Choroid plexus epithelial cell (primary cell): ENCODE results near the gene CA5A.
"Not testable (repeated sequence)": the region's sequence is repeated elsewhere in the genome, so short reads cannot be mapped to it uniquely, and the experiment has no call there.

Source experiments
- DNase-seq: peaks from one replicate; pipeline ENCODE4 v3.0.0-alpha.2; 2010; ENCODE audit warnings: low read depth
- H3K4me3 ChIP-seq: 2 replicates; pipeline ENCODE4 v1.5.1; 2011; ENCODE audit warnings: low read depth, mild to moderate bottlenecking, control low read depth, low read length, moderate library complexity
- CTCF ChIP-seq: conservative IDR thresholded peaks from 2 replicates; pipeline ENCODE4 v1.5.1; 2011; ENCODE audit warnings: low read depth, mild to moderate bottlenecking, control low read depth, inconsistent platforms, low read length, moderate library complexity

CA5A gene

GRCh38 chr16:87918338-87918737, 18.0 kb downstream of the CA5A start:
- no peak overlapping the region for H3K4me3 ChIP-seq
- DNase-seq = no peak
- no peak for TF ChIP-seq CTCF

- no peak overlapping the region for H3K4me3 ChIP-seq
- DNase-seq = no peak
- no peak for TF ChIP-seq CTCF
Observed at GRCh38 chr16:87917503-87917902, 18.8 kb downstream of the CA5A start.

- no peak for DNase-seq
- no peak for TF ChIP-seq CTCF
- H3K4me3 ChIP-seq = no peak overlapping the region
Observed at GRCh38 chr16:87914812-87915211, 21.5 kb downstream of the CA5A start.

GRCh38 chr16:87914021-87914725, 22.2 kb downstream of the CA5A start:
- H3K4me3 ChIP-seq, DNase-seq: not testable (repeated sequence)

- H3K4me3 ChIP-seq, DNase-seq: not testable (repeated sequence)
Observed at GRCh38 chr16:87912691-87913090, 23.6 kb downstream of the CA5A start.

- not testable (repeated sequence) for H3K4me3 ChIP-seq
- DNase-seq = peak; percentile 38
Observed at GRCh38 chr16:87911106-87911763, 25.1 kb downstream of the CA5A start.

- not testable (repeated sequence) for H3K4me3 ChIP-seq
- DNase-seq = peak; percentile 55
- peak; percentile 86 for TF ChIP-seq CTCF
Observed at GRCh38 chr16:87909203-87909935, 27.0 kb downstream of the CA5A start.

GRCh38 chr16:87908101-87908500, 28.2 kb downstream of the CA5A start:
- H3K4me3 ChIP-seq, DNase-seq: not testable (repeated sequence)

GRCh38 chr16:87905521-87905920, 30.8 kb downstream of the CA5A start:
- H3K4me3 ChIP-seq, DNase-seq: not testable (repeated sequence)

GRCh38 chr16:87904963-87905362, 31.4 kb downstream of the CA5A start:
- DNase-seq, H3K4me3 ChIP-seq: not testable (repeated sequence)

- DNase-seq, H3K4me3 ChIP-seq: not testable (repeated sequence)
Observed at GRCh38 chr16:87900489-87900888, 35.8 kb downstream of the CA5A start.
